Left renal cortex interstitium (tissue), 4 donors: ENCODE results near the gene CALHM2. TPM values are rescaled to one million over a fixed set of nuclear protein-coding genes. Genes with fewer than 3 reads are reported as not detected.
A peak's percentile ranks its signal among the peaks of the same experiment; 100 is the strongest.
"Not testable (repeated sequence)": the region's sequence is repeated elsewhere in the genome, so short reads cannot be mapped to it uniquely, and the experiment has no call there.

Source experiments
- DNase-seq, 4 donors: peaks; one replicate each; pipeline ENCODE4 v3.0.0-alpha.2; 2013; ENCODE audit warnings: low read depth in 4 of 4, low spot score in 2 of 4, missing footprints in 1 of 4
- polyA plus RNA-seq, 4 donors: library from polyadenylated mRNA; unstranded; fragments of 120-200 nt; gene quantifications; one replicate each; pipeline ENCODE4 v1.2.1, GENCODE V29; 2013; ENCODE audit not compliant: insufficient read length in 4 of 4

Gene CALHM2
- polyA plus RNA-seq, 4 donors, result 11.2 to 16.0 (median 15.0) TPM

GRCh38 chr10:103427866-103428265 lies 24.3 kb downstream of the CALHM2 start:
- DNase-seq, result no peak

GRCh38 chr10:103423748-103424147 lies 28.4 kb downstream of the CALHM2 start:
- DNase-seq, result no peak

GRCh38 chr10:103419101-103419500 lies 33.1 kb downstream of the CALHM2 start:
- no peak for DNase-seq

GRCh38 chr10:103417601-103418000 lies 34.6 kb downstream of the CALHM2 start:
- DNase-seq, result no peak

GRCh38 chr10:103417148-103417469 lies 35.1 kb downstream of the CALHM2 start:
- not testable (repeated sequence) for DNase-seq

- peak; percentile 15 to 58 (median 26) for DNase-seq
These were observed 35.6 kb downstream of the CALHM2 start for GRCh38 chr10:103416436-103417147.

GRCh38 chr10:103415581-103415980 lies 36.6 kb downstream of the CALHM2 start:
- DNase-seq, result no peak

- DNase-seq, result no peak
These were observed 38.6 kb downstream of the CALHM2 start for GRCh38 chr10:103413564-103413963.

GRCh38 chr10:103397191-103397825 lies 54.9 kb downstream of the CALHM2 start:
- no peak for DNase-seq

GRCh38 chr10:103396789-103397087 lies 55.4 kb downstream of the CALHM2 start:
- DNase-seq, result peak in 1 of 4 donors; percentile 9

Other genes with a start within 250 kb of the CALHM2 start
- gene RPEL1, start 206.5 kb downstream of the CALHM2 start, polyA plus RNA-seq, result under 1 TPM in 3 of 4 donors, not detected in 1; 0.08 to 0.13 (median 0.10) TPM
- gene INA, start 175.2 kb downstream of the CALHM2 start, polyA plus RNA-seq, result 1 to 10 TPM in 1 of 4 donors, under 1 TPM in 3; 0.62 to 1.4 (median 0.66) TPM
- 10 to 100 TPM; 11.8 to 14.9 (median 14.4) TPM for gene PCGF6, start 101.2 kb downstream of the CALHM2 start, polyA plus RNA-seq
- gene TAF5, start 84.4 kb downstream of the CALHM2 start, polyA plus RNA-seq, result 1 to 10 TPM; 7.8 to 8.1 (median 8.0) TPM
- gene ATP5MK, start 55.9 kb downstream of the CALHM2 start, polyA plus RNA-seq, result 100 to 1,000 TPM; 196 to 267 (median 241) TPM
- 10 to 100 TPM; 31.2 to 40.7 (median 36.3) TPM for gene PDCD11, start 55.7 kb downstream of the CALHM2 start, polyA plus RNA-seq
- gene CALHM1, start 6.5 kb upstream of the CALHM2 start, polyA plus RNA-seq, result under 1 TPM; 0.06 to 0.12 (median 0.07) TPM
- gene CALHM3, start 26.9 kb upstream of the CALHM2 start, polyA plus RNA-seq, result not detected
- 1 to 10 TPM; 1.8 to 2.2 (median 1.9) TPM for gene NEURL1, start 41.3 kb upstream of the CALHM2 start, polyA plus RNA-seq